GM18868 (cell line): ENCODE results near the gene TOM1.
A peak's percentile ranks its signal among the peaks of the same experiment; 100 is the strongest.
"Not testable (repeated sequence)": the region's sequence is repeated elsewhere in the genome, so short reads cannot be mapped to it uniquely, and the experiment has no call there.

Experiments used
- ATAC-seq: cut with Tn5 transposase; IDR thresholded peaks from one replicate; pipeline ENCODE4 v1.9.1; 2021; ENCODE audit warnings: mild to moderate bottlenecking, moderate library complexity; ENCODE audit not compliant: unreplicated experiment

Gene TOM1

DNA sequence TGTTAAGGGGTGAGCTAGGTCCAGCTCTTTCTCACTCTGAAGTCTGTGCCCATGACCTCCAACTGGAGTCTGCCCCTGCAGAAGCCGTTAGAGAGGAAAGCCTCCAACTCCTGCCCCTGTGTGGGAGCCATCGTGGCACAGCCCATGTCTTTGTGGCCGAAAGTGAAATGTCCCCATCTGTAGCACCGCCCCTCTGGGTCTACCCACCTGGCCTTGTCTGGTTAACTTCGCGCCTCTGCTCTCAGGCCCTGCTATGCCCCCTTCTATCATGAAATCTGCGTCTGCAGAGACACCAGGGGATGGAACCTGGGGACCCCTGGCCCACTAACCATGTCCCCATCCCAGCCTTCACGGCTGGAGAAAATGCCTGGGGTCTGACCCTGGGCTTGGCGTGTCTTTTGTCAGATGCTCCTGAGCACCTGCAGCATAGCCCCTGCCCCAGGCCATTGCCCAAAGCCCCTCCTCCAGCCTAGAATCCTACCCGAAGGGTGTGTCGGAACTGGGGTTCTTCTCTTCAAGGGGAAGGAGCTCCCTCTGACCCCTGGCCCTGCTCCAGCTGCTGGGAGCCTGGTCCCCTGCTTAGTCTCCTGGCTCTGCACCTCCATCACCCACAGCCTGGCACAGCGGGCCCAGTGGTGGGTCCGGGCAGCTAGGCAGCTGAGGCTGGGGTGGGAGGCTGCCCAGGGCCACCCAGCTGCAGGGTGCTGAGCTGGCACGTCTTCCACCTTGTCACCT, 45.4 kb downstream of the TOM1 start:
- ATAC-seq = no peak

DNA sequence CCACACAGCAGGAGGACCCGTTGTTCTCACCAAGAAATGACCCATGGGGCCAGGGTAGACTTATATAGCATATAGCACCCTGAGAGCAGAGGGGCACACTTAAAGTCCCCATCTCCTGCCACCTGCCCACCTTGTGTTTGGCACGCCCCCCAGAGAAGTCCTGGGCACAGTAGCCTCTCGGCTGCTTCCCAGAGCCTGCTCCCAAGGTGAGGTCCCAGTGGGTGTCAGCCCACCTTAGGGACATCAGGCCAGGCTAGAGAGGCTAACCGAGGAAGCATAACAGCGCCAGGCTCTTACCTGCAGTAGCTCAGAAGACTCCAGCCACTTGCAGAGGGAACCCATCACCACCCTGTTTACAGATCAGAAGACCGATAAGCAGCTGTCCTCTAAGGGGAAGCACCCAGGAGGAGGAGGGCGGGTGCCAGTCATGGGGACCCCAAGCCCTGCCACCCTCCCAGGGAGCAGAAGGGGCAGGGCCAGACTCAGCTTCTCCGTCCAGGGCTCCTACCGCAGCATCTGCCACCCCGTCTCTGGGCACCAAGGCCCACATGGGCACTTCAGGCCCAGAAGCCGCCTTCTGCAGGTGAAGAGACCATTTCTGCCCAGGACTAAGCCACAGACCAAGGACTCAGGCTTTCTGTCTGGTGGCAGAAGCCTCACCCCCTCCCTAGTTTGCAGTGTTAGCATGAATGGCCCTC, 46.3 kb downstream of the TOM1 start:
- no peak for ATAC-seq

DNA sequence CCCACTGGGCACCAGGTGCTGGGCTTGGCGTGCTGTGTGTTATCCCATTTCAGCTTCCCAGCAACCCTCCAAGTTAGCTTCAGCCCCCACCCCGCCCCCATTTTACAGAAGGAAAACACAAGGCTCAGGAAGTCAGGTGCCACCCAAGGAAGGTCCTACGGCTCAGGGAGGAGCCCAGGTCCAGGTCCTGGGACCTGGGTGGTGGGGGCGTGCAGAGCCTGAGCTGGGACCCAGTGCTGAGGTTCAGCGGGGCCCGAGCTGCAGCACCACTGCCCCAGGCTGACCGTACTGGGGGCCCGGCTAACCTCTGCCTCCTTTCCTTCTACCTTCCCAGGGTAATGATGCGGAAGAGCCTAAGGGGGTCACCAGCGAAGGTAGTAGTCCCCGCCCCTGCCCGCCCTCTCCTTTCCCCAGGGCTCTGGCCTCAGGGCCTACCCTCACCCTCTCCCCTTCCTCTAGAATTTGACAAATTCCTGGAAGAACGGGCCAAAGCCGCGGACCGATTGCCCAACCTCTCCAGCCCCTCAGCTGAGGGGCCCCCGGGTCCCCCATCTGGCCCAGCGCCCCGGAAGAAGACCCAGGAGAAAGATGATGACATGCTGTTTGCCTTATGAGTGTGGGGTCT, 47.0 kb downstream of the TOM1 start:
- no peak for ATAC-seq

DNA sequence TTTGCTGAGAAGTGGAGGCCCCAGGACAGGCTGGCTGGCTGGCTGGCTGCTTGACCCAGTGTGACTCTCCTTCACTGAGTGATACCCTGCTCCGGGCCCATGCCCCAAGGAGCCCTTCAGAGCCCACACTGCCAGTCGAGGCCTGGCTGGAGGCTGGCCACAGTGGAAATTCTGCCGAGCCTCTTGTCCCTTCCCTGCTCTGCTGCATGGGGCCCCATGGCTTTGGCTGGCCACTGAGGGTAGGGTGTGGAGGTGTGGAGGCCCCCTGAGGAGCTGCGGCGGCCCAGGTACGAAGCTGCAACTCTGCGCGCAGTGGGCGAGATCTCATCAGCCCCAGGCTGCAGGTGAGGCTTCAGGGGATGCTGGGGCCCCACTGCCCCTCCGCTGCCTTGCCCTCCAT, 47.8 kb downstream of the TOM1 start:
- ATAC-seq = no peak

DNA sequence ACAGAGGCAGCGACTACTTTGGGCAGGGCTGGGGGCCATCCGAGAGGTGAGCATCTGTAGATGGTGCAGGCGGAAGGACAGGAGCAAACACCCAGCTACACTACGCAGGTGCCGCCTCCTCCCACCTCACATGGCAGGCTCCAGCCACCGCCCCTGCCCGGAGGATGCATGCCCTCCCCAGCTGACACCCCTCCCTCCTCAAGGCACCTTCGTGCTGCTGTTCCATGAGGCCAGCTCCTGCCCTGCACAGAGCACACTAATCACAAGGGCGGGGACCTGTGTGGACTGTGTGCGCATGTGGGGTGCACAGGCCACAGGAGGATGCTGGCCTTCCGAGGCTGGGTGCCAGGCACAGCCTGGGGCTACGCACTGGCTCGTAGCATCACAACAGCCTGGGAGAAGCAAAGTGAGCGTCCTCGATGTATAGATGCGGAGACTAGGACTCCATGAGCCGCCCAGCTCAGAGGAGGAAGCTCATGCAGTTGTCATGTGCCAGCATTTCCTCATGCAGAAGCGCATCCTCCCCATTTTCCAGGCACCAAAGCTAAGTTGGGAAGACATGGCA, 48.4 kb downstream of the TOM1 start:
- ATAC-seq = no peak

DNA sequence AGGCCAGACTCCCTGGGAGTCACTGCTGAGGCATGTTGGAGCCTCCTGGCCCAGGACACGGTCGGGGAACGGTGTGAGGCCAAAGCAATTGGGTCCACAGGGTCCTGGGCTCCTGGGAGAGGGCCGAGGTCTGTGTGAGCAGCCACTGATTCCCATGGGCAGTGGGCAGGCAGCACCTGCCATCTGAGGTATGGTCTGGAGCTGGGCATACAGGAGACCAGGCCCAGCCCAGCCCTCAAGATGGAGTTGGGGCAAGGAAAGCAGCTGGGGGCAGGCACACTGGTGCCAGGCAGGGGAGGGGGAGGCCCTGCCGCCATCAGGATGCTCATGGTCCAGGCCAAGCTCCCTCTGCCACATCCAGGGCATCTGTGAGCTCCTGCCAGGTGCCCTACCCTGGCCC, 49.0 kb downstream of the TOM1 start:
- no peak for ATAC-seq

DNA sequence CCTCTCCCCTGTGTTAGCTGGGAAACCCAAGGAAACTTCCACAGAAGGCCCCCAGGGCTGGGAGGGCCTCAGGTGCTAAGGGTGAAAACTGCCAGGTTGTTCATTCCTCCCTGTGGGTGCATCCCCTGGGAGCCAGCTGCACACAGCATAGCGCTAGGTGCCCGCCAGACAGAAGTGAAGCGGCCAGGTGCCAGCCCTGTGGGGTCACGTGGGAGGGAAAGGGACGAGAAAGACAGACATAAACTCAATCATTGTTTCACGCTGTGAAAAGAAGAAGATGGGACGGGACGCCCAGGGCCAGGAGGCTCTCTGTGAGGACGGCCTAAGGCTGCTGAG, 49.6 kb downstream of the TOM1 start:
- no peak for ATAC-seq

DNA sequence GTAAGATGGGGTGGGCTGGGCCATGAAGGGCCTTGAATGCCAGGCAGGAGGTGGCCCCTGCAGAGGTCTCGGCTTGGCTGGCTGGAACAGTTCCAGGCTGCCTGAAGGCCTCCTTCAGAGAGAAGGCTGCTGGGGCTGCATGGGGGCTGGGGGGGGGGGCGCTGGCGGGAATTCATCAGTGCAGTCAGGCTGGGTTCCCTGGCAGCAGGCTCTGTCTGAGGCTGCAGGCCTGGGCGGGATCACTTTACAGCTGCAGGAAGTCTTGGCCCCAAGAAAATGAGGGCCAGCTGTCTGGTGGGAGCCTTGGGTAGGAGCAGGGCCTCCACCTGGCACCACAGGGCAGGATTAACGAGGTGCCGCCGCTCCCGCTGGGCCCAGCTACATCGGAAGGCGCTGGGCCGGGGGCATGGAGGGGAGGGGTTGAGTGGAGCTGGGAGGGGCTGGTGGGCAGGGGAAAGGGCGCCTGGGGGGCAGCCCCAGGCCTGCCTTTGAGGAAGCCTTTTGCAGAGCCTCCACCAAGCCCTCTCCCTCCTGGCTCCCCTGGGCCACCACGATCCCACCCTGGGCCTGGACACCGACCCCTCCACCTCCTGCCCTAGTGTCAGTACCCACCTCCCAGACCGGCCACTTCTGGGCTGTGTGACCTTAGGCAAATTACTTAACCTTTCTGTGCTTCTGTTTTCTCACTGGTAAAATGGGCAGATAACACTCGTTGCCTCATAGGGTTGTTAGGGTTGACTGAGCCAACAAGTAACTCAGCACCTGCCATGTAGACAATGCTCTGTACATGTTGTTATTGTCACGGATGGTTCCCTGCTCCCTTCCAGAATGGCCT, 50.2 kb downstream of the TOM1 start:
- ATAC-seq = no peak

DNA sequence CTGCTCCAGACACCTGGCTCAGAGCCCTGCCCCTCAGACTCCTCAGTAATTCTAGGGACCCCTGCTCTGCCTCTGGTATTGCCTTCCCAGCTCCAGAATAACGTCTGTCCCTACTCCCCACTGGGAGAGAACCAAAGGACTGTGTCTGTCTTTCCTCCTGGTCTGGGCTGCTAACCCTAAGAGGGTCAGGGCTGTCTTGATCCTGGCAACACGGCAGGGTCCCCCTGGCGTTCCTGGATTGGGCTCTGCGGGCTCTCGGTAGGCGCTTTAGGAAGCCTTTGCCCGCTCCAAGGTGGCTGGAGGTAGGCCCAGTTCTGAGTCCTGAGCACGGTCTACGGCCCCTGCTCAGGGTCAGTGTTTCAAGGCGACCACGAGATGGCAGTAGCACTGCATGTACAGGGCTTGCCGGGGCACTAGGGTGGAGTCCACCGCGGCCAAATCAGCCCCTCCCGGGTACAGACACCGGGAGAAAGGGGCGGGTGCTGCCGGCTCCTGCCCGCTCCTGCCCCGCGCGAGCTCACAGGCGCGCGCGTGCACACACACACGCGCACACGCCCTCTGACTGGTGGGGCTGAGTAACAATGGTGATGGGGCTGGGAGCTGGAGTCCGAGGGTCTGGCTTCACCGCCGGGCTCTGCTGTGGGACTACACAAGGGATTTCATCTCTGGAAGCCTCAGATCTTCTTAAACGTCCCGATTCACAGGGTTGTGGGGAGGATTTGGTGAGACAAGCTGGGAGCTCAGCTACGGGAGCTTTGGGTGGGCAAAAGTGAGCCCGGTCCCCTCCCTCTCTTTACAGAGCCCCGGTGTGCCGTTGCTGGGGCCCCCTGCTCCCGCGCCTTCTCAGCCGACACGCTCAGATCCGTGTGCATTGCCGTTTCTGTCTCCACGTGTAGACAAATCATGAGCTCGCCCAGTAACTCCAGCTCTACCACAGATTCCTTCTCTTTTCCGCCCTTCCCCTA, 51.1 kb downstream of the TOM1 start:
- peak; percentile 75 for ATAC-seq

DNA sequence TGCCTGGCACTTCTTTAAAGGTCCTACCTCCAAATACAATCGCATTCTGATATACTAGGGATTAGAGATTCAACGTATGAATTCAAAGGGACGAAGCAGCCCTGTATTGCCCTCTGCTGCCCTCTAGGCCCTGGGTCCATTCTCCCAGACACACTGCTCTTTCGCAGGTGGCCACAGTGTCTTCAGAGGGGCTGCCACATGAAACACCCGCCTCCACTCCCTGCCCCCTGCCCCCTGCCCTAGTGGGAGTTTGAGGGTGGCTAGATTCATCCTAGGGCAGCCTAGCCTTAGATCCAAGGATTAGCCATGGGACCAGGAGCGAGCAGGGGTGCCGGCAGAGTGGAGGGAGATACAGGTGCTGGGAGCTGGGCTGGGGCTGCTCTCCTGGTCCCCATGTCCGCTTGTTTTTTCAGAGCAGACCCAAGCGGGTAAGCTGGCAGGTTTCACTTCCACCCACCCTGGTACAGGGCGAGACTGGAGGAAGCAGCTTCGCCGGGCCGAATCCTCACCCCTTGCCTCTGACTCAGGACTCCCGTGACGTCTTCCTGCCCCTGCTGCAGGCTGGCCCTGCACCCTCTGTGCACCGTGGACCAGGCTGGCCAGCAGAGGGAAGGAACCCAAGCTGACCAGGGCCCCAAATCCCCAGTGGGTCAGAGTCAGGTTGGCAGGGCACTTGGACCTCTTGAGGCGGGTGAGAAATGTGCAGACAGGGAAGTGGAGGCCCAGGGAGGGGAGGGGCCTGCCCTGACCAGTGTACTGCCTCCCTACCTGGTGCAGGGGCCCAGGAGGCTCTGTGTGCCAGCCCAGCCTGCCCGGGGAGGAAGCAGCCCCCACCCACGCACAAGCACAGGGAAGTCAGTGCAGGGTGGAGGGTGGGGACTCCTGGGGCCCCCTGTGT, 52.8 kb downstream of the TOM1 start:
- ATAC-seq = peak; percentile 45

DNA sequence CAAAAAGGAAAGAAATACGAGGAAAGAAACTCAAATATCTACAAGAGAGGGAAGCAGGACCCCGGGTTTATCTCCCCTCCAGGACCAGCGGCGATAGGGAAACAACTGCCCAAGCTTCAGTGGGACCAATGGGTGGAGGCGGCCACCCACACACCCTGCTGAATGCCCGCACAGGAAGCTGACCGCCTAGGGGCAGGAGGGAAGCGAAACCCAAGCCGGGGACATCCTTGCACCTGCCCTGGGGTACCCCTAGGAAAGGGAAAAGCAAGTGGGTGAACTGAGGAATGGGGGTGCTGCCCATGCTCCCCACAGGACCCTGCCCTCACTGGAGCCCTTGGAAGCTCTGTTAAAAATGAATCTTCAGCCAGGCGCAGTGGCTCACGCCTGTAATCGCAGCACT, 53.6 kb downstream of the TOM1 start:
- ATAC-seq = no peak

DNA sequence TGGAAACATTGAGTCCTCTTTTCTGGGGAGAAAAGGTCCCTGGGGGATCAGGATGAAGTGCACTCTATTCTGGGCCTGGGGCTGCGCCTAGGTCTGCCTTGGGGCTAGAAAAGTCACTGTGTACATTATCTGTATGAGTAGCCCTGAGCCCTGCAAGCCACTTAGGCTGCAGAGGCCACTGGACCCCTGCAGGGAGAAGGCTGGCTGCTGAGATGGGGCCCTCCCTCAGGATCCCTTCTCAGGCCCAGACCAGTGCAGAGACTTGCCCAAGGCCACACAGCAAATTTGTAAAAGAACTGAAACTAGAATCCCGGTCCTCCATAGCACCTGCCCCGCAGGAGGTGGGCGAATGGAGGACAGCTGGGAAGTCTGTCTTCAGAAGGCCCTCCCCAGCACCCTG, 54.4 kb downstream of the TOM1 start:
- ATAC-seq = no peak

DNA sequence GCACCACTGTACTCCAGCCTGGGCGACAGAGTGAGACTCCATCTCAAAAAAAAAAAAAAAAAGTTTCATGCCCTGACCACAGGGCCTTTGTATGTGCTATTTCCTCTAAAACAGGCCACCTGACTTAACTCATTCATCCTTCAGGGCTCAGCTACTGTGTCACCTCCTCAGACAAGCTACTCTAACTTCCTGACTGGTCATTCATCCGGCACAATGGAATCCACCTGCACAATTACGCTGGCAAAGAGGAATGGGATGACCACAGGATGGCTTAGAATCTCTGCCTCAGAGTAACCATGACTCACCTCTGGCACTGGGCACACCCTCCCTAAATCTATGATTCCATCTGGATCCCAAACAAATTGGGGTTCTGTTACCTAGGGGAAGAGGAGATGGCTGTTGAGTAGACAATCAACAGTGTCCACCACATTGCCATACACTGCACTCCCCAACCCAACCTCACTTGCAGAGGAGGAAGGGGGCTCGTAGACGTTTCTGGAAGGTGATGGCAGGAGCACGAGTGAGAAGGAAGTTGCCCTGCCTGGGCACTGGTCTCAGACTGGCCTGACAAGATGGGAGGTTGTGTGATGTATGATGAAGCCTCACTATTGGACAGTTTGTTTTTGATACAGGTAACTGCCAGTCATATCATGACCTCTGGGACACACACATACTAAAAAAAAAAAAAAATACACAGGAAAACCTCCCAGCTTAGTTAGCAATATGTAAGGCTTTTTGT, 58.4 kb downstream of the TOM1 start:
- no peak for ATAC-seq

DNA sequence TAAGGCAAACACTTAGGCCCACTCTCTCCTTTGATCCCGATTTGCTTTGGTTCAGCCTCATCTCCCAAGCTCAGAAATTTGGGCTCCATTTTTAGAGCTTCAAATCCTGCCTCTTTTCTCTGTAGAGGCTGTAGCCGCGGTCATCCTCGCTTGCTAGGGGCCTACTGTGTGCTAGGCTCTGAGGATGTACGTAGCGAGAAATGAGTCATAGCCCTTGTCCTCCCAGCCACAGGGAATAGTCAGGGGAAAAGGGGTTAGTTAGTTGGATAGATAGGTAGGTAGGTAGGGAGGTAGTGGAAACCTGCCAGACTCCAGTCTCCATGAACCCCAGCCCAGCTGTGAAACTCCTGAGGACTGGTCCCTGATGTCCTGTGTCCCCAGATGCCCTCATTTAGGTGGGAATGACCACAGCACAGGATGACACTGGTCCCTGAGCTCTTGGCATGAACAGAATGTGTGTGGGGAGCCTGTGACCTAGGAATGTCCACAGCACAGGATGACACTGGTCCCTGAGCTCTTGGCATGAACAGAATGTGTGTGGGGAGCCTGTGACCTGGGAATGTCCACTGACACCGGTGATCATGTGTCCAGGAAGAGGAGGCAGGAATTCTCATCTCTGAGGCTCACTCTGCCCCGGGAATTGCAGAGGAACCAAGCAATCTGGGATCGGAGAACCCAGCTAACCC, 59.8 kb downstream of the TOM1 start:
- ATAC-seq = no peak

DNA sequence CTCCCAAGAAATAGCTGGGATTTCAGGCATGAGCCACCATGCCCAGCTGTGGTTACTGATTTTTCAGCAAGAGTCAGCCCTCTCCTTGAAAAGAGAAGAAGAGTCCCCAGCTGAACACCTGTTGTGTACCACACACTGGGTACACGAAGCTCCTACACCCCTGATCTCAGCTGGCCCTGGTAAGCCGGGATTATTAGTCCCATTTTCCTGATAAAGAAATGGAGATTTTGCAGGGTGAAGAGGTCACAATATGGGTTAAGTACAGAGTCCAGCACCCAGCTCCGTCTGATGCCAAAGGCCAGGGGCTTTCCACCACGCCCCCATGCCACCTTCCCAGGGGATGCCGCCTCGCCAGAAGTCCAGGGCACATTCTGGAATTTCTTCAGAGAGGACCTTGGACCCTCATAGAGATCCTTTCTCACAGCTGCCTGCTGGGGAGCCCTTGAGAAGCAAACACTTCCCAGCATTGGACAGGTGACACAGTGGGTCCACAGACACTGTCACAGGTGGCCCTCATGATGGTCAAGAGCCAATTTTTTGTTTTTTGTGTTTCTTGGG, 61.4 kb downstream of the TOM1 start:
- no peak for ATAC-seq

DNA sequence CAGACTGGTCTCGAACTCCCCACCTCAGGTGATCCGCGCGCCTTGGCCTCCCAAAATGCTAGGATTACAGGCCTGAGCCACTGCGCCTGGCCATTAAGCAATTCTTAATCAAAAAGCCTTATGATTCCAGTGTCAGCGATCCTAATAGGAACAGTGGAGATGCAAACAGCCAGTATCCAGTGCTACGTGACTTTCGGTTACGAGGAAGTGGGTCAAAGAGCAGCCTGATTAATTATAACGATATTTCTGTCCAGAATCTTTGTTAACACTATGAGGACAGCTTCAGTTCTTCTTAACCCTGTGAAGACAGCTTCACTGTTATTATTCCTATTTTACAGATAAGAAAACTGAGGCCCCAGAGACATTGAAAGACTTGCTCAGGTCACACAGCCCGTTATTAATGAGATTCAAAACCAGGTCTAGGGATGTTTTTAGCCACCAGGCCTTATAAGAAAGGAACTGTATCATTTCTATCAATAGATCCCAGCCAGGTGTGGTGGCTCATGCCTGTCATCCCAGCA, 63.9 kb downstream of the TOM1 start:
- ATAC-seq = no peak

DNA sequence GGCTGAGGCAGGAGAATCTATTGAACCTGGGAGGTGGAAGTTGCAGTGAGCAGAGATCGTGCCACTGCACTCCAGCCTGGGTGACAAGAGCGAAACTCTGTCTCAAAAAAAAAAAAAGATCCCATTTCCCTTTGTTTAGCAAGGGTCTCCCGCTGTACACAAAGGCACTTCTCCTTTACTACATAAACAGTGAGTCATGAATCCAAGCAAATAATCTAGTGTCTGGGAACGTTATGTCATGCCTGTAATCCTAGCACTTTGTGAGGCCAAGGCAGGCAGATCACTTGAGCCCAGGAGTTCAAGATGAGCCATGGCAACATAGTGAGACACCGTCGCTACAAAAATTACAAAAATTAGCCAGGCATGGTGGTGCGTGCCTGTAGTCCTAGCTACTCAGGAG, 64.5 kb downstream of the TOM1 start:
- ATAC-seq = not testable (repeated sequence)
